HG03097 (cell line): Measurements from ENCODE around the gene DUSP9.

Source experiments
- ATAC-seq: cut with Tn5 transposase; IDR thresholded peaks from one replicate; pipeline ENCODE4 v1.9.1; 2021; ENCODE audit not compliant: unreplicated experiment, low FRiP score

Gene DUSP9

GRCh38 chrX:153647461-153648357, 706 bp downstream of the DUSP9 start:
- ATAC-seq = no peak

GRCh38 chrX:153648358-153649177, 1.6 kb downstream of the DUSP9 start:
- ATAC-seq = no peak

- no peak for ATAC-seq
Observed at GRCh38 chrX:153649178-153649914, 2.3 kb downstream of the DUSP9 start.

GRCh38 chrX:153649915-153650782, 3.1 kb downstream of the DUSP9 start:
- no peak for ATAC-seq

DNA sequence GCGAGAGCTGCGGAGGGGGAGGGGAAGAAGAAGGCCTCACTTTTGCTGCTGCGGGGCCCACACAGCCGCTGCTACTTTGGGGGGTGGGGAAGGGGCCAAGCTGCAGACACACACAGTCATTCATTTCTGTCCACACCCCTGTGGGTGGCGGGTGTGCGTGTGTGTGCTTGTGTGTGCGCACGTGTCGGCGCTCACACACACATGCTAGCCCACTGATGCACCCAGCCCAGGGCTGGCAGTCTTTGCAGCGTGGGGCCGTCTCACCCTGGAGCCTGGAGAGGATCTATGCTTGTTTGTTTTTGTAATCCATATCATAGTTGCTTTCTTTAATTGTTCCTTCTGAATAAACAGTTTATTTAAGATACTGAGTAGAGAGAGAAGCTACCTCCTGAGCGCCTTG, 4.0 kb downstream of the DUSP9 start:
- no peak for ATAC-seq

GRCh38 chrX:153651540-153652079, 4.6 kb downstream of the DUSP9 start:
- ATAC-seq = no peak

GRCh38 chrX:153653556-153653955, 6.6 kb downstream of the DUSP9 start:
- ATAC-seq = no peak

DNA sequence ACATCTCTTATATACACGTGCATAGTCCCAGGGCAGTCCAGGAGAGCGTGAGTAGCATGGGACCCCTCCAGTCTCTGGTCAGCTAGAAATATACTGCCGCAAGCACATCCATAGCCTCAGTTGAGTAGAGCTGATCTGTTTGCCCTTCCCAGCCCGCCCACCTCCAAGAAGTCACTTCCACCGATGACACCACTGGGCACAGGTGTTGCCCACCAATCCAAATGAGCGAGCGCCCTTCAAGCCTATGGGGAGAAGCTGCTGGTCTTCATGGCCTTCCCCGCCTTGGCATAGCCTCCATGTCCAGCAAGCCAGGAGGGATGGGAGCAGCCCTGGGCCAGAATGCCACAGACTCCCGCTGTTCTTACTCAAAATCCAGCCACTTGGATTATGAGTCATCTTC, 10.2 kb downstream of the DUSP9 start:
- ATAC-seq = no peak

DNA sequence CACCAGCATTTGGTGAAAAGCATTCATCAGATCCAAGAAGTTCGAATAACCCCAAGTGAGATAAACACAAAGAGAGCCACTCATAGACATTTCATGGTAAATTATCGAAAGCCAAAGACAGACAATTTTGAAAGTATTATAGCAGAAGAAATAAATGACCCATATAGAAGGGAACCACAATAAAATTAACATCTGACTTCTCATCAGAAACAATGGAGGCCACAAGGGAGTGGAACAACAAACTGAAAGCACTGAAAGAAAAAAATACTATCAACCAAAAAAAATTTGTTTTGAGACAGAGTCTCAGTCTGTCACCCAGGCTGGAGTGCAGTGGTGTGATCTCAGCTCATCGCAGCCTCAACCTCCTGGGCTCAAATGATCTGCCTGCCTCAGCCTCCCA, 12.3 kb downstream of the DUSP9 start:
- no peak for ATAC-seq

- no peak for ATAC-seq
Observed at GRCh38 chrX:153662266-153662665, 15.3 kb downstream of the DUSP9 start.

- ATAC-seq = no peak
Observed at GRCh38 chrX:153665726-153666306, 18.8 kb downstream of the DUSP9 start.

DNA sequence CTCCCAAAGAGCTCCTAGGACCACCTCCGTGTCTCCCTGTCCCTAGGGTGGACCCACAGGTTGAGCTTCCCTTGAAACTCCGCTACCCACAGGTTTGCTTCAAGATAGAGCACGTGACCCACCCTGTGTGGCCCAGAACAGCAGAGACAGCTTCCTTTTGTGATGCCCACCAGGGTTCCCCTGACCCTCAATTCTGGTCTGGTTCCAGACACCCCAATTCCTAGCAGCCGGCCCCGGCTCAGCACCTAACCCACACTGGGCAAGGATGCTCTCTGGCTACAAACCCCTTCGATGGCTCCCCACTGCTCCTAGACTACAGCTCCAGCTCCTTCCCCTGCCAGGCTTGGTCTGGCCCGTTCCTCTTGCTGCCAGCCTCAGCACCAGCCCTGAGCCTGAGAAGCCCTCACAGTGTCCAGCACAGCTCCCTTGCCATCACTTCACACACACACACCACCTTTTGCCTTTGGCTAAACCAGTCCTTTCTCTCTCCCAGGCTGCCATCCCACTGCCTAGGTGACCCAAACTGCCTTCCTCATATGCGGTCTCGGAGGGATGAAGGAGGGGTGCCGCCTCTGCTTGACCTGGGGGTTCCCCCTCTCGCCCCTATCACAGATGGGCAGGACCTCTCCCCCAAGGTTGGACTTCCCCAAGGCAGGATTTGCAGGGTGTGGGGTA, 20.4 kb downstream of the DUSP9 start:
- no peak for ATAC-seq

- ATAC-seq = no peak
Observed at GRCh38 chrX:153667956-153668396, 21.0 kb downstream of the DUSP9 start.

DNA sequence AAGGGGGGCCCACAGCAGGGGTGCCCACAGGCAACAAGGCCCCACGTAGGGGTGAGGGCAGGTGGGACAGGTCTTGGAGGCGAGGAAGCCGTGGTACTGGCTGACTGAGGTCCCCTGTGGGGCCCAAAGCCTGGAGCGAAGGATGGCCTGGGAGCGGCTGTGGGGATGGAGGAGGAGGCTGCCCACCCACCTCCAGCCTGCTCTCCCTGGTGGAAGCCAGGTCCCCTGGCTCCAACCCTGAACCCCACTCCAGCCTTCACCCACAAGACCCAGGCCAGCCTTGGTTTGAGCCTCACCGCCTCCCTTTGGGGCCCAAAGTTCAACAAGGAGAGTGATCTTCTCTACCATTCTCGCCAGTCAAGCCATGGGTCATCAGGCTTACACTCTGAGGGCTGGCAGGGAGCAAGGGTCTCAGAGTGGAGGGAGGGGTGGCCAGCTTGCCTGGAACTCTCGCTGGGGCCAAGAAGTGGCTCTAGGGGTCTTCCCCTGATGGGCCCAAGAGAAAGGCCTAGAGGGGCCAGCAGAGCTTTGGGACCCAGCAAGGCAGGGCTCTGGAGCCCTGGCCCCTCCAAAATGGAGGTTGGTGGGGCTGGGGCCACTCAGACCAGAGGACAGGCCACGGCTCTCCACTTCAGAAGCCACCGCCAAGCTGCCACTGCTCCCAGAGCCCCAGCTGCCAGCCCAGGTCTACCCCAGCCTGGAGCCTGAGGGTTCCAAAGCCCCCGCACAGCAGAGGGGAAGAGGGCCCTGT, 21.6 kb downstream of the DUSP9 start:
- no peak for ATAC-seq

- ATAC-seq = no peak
Observed at GRCh38 chrX:153669174-153669890, 22.3 kb downstream of the DUSP9 start.

DNA sequence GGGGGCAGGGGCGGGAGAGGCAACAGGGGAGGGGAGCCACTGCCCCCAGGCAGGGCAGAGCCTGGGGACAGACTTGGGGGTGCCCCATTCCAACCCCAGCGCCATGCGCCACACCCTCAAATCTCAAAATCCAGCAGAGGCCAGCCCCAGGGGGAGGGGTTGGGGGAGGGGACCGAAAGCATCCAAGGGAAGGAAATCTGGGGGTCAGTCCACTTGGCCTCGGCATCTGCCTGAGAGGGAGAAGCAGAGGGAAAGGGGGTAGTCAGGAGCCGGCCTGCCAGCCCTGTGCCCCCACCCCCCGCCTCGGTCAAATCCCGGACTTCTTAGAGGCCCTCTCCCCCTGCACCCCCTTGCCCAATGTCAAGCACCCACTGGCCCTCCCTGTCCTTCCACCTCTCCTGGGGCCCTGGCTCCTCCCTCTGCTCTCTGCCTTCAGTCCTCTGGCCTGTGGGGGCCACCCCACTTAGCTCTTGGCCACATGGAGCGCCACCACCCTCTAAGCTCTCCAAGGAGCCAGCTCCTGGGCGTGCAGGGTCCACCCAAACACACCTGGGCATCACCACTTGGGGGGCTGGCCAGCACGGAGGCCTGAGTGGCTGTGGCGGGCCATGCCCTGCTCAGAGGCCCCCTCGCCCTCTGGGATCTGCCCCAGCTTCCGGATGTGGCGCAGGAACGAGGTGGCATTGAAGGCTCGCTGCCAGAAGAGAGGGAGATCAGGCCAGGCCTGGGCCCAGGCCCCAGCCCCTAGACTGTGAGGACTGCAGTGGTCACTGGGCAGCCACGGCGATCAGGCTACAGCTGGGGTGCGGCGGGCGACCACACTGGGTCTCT, 23.1 kb downstream of the DUSP9 start:
- no peak for ATAC-seq
